HG02610 (cell line): ENCODE measurements around the gene GNG8.

Experiments
- ATAC-seq: cut with Tn5 transposase; IDR thresholded peaks from one replicate; pipeline ENCODE4 v1.9.1; 2021; ENCODE audit warnings: mild to moderate bottlenecking, moderate library complexity; ENCODE audit not compliant: unreplicated experiment

GNG8 gene

GRCh38 chr19:46621191-46622117, 14.5 kb downstream of the GNG8 start:
- ATAC-seq, result no peak

DNA sequence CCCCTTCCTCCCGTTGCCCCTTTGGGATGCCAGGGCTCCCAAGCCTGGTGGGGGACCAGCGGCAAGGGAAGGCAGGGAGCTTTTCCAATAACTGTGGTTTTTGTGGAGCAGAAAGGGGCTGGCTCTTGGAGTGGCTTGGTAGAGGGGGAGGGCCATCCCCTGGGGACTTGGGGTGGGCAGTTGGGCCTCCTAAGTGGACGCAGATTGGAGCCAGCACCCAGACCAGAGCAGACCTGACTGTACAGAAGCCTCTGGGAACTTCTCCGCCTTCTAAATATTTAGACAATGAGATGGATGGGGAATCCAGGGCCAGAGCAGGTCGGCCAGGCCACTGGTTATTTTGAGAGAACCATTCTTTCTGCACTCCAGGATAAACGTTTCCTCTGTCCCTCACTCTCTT, 15.3 kb downstream of the GNG8 start:
- no peak for ATAC-seq

DNA sequence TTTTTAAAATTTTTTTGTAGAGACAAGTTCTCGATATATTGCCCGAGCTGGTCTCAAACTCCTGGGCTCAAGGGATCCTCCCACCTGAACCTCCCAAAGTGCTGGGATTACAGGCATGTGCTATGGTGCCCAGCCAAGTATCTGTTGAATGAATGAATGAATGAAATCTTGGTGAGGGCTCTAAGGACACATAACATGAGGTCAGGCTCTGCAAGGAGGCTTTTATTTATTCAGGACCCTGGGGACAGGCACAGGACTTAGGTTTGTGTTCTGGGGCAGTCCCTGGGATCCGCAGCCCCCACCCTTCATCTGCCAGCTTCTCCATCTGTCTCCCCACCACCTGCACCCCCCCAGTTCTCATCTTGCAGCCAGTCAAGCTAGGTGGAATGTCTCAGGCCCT, 15.7 kb downstream of the GNG8 start:
- no peak for ATAC-seq

DNA sequence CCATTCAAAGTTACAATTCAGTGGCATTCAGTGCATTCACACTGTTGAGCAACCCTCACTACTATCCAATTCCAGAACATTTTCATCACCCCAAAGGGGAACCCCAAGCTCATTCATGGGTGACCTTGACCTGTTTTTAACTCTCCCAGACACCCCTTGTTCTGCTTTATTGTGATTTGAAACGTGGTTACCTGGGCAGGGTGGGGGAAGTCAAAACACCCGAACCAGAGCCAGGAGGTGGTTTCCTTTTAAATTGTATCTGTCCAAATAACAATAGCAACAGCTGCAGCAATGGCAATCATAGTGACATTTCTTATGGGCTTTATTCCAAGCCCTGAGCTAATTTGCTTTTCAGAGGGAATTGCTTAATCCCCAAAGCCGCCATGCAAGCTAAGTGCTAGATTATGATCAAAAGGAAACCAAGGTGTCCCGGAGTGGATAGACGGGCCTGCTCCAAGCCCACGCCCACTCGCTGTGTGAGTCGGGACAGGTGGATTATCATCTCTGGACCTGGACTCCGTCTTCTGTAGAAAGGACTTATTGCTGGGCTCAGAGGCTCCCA, 17.3 kb downstream of the GNG8 start:
- peak; percentile 24 for ATAC-seq

DNA sequence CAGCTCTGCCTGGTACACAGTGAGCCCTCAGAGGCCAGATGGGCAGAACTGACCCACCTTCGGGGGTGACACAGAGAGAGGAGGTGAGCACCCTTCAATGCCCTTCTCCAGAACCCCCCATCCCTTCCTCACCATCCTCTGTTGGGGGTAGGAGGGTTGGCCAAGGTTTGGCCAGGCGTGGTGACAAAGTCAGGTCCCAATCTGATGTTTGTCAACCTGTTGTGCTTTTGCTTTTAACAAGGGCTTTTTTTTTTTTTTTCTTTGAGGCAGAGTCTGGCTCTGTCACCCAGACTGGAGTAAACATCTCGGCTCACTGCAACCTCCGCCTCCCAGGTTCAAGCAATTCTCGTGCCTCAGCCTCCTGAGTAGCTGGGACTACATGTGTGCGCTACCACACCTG, 18.4 kb downstream of the GNG8 start:
- ATAC-seq, result no peak

GRCh38 chr19:46616631-46617322, 19.2 kb downstream of the GNG8 start:
- ATAC-seq, result no peak

DNA sequence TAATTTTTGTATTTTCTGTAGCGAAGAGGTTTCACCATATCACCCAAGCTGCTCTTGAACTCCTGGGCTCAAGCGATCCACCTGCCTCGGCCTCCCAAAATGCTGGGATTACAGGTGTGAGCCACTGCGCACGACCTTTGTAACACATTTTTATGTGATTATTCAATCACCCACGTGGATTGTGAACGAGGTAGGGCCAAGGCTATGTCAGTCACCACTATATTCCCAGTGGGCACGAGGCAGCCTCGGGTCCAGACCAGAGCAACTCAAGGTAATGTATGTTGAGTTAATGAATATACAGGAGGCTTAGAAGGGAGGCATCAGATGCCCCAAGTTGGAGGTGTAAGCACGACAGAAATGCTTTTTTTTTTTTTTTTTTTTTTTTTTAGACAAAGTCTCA, 20.0 kb downstream of the GNG8 start:
- no peak for ATAC-seq

GRCh38 chr19:46614114-46614722, 21.8 kb downstream of the GNG8 start:
- ATAC-seq, result no peak

GRCh38 chr19:46613525-46613924, 22.5 kb downstream of the GNG8 start:
- no peak for ATAC-seq

- no peak for ATAC-seq
Observed at GRCh38 chr19:46611776-46612175, 24.2 kb downstream of the GNG8 start.

GRCh38 chr19:46610851-46611770, 24.9 kb downstream of the GNG8 start:
- no peak for ATAC-seq

DNA sequence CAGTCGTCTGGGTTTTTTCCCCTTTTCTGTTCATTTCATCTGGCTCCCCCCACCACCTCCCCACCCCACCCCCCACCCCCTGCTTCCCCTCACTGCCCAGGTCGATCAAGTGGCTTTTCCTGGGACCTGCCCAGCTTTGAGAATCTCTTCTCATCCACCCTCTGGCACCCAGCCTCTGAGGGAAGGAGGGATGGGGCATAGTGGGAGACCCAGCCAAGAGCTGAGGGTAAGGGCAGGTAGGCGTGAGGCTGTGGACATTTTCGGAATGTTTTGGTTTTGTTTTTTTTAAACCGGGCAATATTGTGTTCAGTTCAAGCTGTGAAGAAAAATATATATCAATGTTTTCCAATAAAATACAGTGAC, 25.6 kb downstream of the GNG8 start:
- ATAC-seq, result no peak

DNA sequence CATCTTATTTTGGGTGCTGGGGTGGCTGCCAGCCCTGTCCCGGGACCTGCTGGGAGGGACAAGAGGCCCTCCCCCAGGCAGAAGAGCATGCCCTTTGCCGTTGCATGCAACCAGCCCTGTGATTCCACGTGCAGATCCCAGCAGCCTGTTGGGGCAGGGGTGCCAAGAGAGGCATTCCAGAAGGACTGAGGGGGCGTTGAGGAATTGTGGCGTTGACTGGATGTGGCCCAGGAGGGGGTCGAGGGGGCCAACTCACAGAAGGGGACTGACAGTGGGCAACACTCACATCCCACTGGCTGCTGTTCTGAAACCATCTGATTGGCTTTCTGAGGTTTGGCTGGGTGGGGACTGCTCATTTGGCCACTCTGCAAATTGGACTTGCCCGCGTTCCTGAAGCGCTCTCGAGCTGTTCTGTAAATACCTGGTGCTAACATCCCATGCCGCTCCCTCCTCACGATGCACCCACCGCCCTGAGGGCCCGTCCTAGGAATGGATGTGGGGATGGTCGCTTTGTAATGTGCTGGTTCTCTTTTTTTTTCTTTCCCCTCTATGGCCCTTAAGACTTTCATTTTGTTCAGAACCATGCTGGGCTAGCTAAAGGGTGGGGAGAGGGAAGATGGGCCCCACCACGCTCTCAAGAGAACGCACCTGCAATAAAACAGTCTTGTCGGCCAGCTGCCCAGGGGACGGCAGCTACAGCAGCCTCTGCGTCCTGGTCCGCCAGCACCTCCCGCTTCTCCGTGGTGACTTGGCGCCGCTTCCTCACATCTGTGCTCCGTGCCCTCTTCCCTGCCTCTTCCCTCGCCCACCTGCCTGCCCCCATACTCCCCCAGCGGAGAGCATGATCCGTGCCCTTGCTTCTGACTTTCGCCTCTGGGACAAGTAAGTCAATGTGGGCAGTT, 26.2 kb downstream of the GNG8 start:
- no peak for ATAC-seq

DNA sequence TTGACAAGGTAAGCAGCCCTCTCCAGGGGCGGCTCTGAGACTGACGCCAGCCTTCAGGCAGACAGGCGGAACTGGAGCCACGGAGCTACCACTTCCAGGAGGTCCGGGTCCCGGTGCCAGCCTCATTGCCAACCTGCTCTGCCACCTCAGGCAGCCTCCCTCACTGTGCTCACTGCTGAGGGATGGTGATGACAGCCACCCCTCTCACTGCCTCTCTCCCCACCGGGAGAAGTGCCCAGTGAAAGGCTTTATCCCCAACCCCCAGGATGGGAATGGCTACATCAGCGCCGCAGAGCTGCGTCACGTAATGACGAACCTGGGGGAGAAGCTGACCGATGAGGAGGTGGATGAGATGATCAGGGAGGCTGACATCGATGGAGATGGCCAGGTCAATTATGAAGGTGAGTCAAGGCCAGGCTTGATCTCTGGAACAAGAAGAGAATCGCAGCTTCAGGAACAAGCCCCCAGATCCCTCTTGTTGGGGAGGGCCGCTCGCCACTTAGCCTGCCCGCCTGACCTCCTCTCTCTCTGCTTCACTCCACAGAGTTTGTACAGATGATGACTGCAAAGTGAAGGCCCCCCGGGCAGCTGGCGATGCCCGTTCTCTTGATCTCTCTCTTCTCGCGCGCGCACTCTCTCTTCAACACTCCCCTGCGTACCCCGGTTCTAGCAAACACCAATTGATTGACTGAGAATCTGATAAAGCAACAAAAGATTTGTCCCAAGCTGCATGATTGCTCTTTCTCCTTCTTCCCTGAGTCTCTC, 27.2 kb downstream of the GNG8 start:
- ATAC-seq, result no peak

DNA sequence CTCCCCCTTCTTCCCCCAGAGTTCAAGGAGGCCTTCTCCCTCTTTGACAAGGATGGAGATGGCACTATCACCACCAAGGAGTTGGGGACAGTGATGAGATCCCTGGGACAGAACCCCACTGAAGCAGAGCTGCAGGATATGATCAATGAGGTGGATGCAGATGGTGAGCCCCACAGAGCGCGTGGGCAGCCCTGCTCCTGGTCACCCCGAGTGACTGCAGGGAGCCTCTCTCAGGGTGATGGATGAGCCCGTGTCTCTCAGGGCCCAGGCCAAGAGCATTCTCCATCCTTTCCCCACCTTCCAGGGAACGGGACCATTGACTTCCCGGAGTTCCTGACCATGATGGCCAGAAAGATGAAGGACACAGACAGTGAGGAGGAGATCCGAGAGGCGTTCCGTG, 27.8 kb downstream of the GNG8 start:
- ATAC-seq, result no peak

DNA sequence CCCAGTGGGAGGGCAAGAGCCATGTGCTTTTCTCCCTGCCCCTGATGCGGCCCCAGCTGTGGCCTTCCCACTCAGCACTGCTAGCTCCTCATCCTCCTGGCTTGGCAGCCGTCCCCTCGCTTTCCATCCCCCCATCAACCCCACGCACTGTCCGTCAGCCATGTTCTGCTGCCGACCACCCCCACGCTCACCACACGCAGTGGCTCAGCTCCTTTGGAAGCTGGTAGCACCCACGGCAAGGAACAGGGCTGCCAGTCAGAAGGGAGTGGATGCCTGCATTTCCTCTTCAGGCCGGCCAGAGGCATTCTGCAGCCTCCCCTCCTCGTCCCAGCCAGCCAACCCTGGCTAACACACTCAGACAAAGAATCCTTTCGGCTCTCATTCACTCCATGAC, 28.6 kb downstream of the GNG8 start:
- ATAC-seq, result no peak

DNA sequence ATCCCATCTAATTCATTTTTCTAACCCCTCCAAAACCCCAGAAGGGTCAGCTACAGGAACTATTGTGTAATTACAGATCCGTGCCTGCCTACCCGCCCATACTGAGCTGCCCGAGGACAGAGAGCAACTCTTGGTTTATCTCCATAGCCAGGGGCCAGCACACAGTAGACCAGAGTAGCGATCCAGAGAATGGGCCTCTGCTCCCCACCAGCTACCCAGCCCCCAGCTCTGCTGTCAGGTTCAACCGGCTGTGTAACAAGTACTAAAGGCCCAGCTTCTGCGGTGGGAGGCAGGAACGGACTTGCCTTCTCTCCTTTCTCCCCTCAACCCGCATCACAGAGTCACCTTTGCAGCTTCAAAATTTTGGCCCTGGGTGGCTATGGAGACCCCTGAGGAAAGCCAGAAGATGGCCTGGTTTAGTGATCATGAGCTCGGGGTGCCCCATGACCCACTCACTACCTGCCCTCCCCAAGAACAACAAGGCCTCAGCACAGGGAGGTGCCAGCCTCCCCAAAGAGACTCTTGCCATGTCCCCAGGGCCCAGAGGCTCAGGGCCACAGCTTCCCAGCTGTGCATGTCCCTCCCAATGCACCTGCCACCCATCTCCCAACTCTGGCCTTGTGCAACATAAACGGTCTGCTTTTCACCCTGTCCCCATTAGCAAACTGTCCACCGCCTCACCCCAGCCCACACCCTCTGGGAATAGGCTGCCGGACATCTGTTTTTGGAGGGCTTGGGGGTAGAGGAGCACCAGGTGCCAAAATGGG, 29.1 kb downstream of the GNG8 start:
- ATAC-seq, result no peak

GRCh38 chr19:46606019-46606418, 30.0 kb downstream of the GNG8 start:
- ATAC-seq, result no peak
